WTC11 (cell line): Measurements from ENCODE around the gene DIDO1.

Source experiments
- AR ChIP-seq: fragments of 250-450 bp; sonication (Bioruptor Pico); IDR thresholded peaks from 2 replicates; pipeline ENCODE4 v1.9.0; 2021; ENCODE audit warnings: mild to moderate bottlenecking
- CTCF ChIP-seq: fragments of 200-600 bp; IDR thresholded peaks from 2 replicates; pipeline ENCODE4 v1.8.0; 2022; ENCODE audit warnings: antibody characterized with exemption
- ESRRA ChIP-seq: sonication (generic); formaldehyde crosslinking; IDR thresholded peaks from 2 replicates; pipeline ENCODE4 v1.8.1; 2022; ENCODE audit warnings: mild to moderate bottlenecking, missing genetic modification reagents, borderline replicate concordance
- MLX ChIP-seq: sonication (generic); formaldehyde crosslinking; IDR thresholded peaks from 2 replicates; pipeline ENCODE4 v1.8.1; 2023; ENCODE audit warnings: mild to moderate bottlenecking, missing genetic modification reagents, moderate library complexity
- NR1H2 ChIP-seq: sonication (generic); formaldehyde crosslinking; IDR thresholded peaks from 2 replicates; pipeline ENCODE4 v1.9.0; 2021; ENCODE audit warnings: mild to moderate bottlenecking, moderate library complexity, missing genetic modification reagents
- TEAD4 ChIP-seq: sonication (generic); formaldehyde crosslinking; IDR thresholded peaks from 2 replicates; pipeline ENCODE4 v1.8.0; 2022; ENCODE audit warnings: mild to moderate bottlenecking, missing genetic modification reagents
- ZNF121 ChIP-seq: sonication (generic); formaldehyde crosslinking; IDR thresholded peaks from 2 replicates; pipeline ENCODE4 v1.8.0; 2023; ENCODE audit warnings: missing genetic modification reagents

- TF ChIP-seq ESRRA (CRISPR knock-in tag) (no peak), CTCF (no peak), NR1H2 (CRISPR knock-in tag) (no peak), ZNF121 (CRISPR knock-in tag) (no peak), TEAD4 (no peak), MLX (CRISPR knock-in tag) (no peak), AR (CRISPR knock-in tag) (no peak)
Observed at GRCh38 chr20:62935968-62936585, 9.8 kb upstream of the DIDO1 start.
